Raji (cell line): Measurements from ENCODE around the gene RIMS4.

Experiments used
- POLR2A ChIP-seq: IDR thresholded peaks from 2 replicates; pipeline ENCODE4 v1.6.1; 2011; ENCODE audit warnings: low read depth, low read length, control low read depth; ENCODE audit not compliant: insufficient read depth

The RIMS4 gene

DNA sequence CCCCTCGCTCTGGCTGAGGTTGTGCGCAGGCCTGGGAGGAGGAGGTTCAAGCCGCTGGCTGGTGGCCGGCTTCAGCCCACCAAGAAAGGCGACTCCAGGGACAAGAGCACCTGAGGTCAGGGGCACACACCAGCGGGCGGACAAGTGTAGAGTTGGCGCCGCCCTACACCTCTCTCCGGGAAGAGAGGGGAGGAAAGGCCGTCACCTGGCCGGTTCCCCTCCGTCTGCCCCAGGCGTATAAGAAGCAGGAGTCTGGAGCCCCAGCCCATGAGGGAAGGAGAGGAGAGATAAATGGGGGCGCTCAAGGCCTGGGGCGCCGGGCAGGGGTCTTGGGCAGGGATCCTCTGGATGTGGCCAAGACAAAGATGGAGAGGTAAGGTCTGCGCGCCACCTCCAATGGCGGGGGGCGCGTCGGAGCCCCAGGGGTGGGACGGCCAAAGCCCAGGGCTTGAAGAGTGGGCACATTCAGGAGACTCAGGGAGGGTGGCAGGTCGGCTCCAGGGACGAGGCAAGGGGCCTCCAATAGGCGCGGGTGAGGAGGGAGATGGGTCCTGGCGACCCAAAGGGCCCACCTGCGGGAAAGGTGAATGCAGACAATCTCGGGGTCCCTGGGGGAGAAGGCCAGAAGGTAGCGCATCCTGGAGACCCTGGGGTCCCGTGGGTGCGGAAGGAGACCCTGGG is 826 bp downstream of the RIMS4 start:
- no peak for TF ChIP-seq POLR2A

DNA sequence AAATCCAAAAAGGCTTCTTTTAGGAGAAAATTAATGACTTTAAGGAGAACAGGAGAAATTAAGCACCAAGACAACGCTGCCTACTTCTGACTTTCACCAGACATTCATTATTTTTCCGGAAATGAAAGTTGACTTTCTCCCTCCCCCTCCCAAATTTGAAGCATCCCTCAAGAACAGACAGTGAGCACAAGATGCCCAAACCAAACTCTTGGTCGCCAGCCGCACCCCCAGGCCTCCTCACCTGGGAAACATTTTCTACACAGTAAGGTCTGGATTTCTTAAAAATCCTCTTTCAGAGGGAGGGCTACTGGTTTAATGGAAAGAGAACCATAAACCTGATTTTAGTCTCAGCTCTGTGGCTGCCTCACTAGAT is 2.7 kb downstream of the RIMS4 start:
- TF ChIP-seq POLR2A, result no peak

- no peak for TF ChIP-seq POLR2A
Measured at GRCh38 chr20:44807051-44807683, 3.2 kb downstream of the RIMS4 start.

- no peak for TF ChIP-seq POLR2A
Measured at GRCh38 chr20:44805979-44806620, 4.2 kb downstream of the RIMS4 start.

DNA sequence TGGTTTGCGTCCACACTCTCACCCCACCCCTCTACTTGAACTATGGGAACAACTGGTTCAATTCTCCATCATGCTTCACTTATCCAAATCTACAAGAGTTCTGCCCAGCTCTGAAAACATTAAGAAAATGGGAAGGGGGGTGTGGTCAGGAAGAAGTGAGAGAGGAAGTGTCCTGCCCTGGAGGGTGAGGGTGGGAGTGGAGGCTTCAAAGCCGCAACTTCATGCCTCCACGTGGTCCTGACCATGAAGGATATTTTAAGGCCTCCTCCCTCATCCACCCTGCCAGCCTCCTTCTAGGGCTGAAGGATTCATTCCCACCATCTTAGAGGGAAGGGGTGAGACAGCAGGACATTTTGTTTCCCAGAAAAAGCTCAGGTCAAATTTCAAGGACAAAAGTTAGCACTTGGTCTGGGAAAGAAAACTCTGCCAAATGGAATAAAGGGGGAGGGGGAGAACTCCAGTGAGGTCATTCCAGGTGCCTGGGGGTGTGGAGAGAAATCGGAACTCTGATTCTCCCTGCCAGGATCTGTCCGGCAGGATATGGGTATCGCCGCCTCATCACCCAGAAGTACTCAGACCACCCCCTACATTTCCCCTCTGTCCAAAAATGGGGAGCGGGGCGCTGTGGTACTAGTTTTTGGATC is 4.9 kb downstream of the RIMS4 start:
- no peak for TF ChIP-seq POLR2A

DNA sequence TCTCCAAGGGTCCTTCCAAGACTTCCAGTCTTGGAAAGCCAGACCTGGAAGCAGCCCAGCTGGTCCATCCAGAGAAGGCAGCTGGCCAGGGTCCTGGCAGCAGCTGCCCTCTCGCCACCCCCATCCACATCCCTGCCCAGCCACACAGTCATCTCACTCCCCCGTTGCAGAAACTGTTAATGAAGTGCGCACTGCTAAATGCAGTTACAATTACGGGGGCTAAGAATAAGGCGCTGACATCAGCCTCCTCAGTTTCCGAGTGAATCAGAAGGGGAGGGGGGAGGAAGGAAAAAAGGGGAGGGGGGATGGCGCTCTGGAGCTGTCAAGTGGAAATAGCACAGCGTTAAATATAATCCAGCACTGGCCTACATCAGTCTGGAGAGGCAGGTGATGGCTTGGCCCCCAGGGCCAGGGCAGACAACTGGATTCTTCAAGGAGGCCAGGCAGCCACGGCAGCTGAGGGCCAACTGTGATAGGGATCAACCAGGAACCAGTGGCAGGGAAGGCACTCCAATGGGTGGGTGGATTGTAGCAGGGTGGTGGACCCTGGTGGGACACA is 6.9 kb downstream of the RIMS4 start:
- TF ChIP-seq POLR2A, result no peak

GRCh38 chr20:44802702-44803101 is 7.6 kb downstream of the RIMS4 start:
- TF ChIP-seq POLR2A, result no peak

- no peak for TF ChIP-seq POLR2A
Measured at GRCh38 chr20:44800391-44801046, 9.8 kb downstream of the RIMS4 start.

- TF ChIP-seq POLR2A, result no peak
Measured at GRCh38 chr20:44799691-44800090, 10.7 kb downstream of the RIMS4 start.

DNA sequence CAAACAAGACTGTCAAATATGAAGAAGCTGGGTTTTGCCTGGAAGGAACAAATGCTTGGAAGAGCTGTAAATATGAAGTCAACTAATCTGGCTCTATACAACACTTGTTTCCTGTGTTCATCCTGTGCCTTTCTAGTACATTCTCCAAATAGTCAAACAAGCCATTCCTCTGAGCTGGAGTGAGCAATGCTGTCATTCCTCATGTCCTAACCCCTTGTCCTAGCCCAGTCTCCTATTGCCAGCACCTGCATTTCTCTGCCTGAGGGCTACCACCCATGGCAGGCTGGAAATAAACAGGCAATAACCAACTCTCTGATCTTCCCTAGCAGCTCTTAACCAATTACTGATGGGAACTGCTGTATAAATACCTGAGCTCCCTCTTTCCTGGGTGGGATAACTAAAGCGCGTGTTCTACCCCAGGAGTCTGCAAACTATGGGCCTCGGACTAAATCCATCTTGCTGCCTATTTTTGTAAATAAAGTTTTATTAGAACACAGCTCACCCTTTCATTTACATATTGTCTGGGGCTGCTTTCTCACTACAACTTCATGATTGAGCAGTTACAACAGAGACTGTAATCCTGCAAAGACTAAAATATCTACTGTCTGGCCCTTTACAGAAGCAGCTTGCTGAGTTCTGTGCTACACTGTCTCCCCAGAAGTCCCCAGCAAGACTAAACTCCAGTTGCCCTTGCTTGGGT is 13.4 kb downstream of the RIMS4 start:
- TF ChIP-seq POLR2A, result no peak

DNA sequence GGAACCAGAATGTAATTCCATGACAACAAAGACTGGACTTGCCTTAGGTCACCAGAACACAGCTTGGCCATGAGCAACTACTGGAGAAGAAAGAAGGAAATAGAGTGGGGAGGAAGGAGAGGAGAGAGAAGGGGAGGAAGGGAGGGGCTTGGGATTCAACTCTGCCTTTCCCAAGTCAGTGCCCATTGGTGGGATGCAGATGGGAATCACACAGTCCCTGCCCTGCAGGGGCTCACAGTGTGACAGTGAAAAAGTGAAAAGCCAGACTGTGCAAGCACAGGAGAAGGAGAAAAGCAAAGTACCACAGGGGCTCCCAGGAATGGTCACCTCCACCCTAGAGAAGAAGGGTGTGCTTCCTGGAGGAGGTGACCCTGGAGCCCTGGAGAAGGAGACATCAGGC is 14.0 kb downstream of the RIMS4 start:
- TF ChIP-seq POLR2A, result no peak

GRCh38 chr20:44795836-44796235 is 14.5 kb downstream of the RIMS4 start:
- no peak for TF ChIP-seq POLR2A

GRCh38 chr20:44792796-44793195 is 17.6 kb downstream of the RIMS4 start:
- TF ChIP-seq POLR2A, result no peak

- no peak for TF ChIP-seq POLR2A
Measured at GRCh38 chr20:44790638-44791393, 19.5 kb downstream of the RIMS4 start.
